GM10266 (cell line): ENCODE measurements around the gene SLC12A9.
A peak's percentile ranks its signal among the peaks of the same experiment; 100 is the strongest.

Experiments used
- DNase-seq: peaks from one replicate; pipeline ENCODE4 v3.0.0; 2012; ENCODE audit errors: extremely low spot score
- CTCF ChIP-seq: IDR thresholded peaks from 2 replicates; pipeline ENCODE4 v1.5.1; 2012; ENCODE audit warnings: mild to moderate bottlenecking, low read depth; ENCODE audit not compliant: control insufficient read depth, insufficient read depth; ENCODE audit errors: missing control alignments

SLC12A9 gene

GRCh38 chr7:100886936-100887515 is 34.5 kb downstream of the SLC12A9 start:
- no peak for TF ChIP-seq CTCF
- no peak for DNase-seq

- peak; percentile 83 for DNase-seq
- no peak for TF ChIP-seq CTCF
Observed at GRCh38 chr7:100887516-100888290, 35.2 kb downstream of the SLC12A9 start.

- no peak for DNase-seq
- TF ChIP-seq CTCF, result no peak
Observed at GRCh38 chr7:100888291-100888987, 35.9 kb downstream of the SLC12A9 start.

- no peak for TF ChIP-seq CTCF
- DNase-seq, result no peak
Observed at GRCh38 chr7:100888988-100889750, 36.7 kb downstream of the SLC12A9 start, which contains the start of gene UFSP1. Gene UFSP1 (minus strand): TSS chr7:100889715. CDS start chr7:100889271, 444 bp downstream.

- no peak for DNase-seq
- TF ChIP-seq CTCF, result no peak
Observed at GRCh38 chr7:100890653-100891567, 38.4 kb downstream of the SLC12A9 start.

- TF ChIP-seq CTCF, result no peak
- DNase-seq, result no peak
Observed at GRCh38 chr7:100891568-100892247, 39.2 kb downstream of the SLC12A9 start.
